Loucy (cell line): Measurements from ENCODE around the gene MTX3.

Experiments
- H2AFZ ChIP-seq: fragments of 200-600 bp; sonication (generic); 2 replicates; pipeline ENCODE4 v1.6.0; 2016; ENCODE audit warnings: antibody characterized with exemption, mild to moderate bottlenecking, low read length, moderate library complexity
- H3F3A ChIP-seq: fragments of 200-600 bp; 2 replicates; pipeline ENCODE4 v1.6.0; 2016; ENCODE audit warnings: antibody characterized with exemption, low read depth, mild to moderate bottlenecking
- H3K27me3 ChIP-seq: fragments of 200-600 bp; sonication (generic); 2 replicates; pipeline ENCODE4 v1.6.1; 2014; ENCODE audit warnings: low read length, mild to moderate bottlenecking; ENCODE audit not compliant: insufficient read depth, poor library complexity, severe bottlenecking
- H3K36me3 ChIP-seq: fragments of 200-600 bp; sonication (generic); 2 replicates; pipeline ENCODE4 v1.6.1; 2016; ENCODE audit warnings: low read length; ENCODE audit not compliant: insufficient read depth
- H3K4me1 ChIP-seq: fragments of 200-600 bp; sonication (generic); 2 replicates; pipeline ENCODE4 v1.5.1; 2014; ENCODE audit warnings: low read length, mild to moderate bottlenecking; ENCODE audit not compliant: insufficient read depth, poor library complexity, severe bottlenecking
- H3K4me2 ChIP-seq: fragments of 200-600 bp; sonication (generic); 2 replicates; pipeline ENCODE4 v1.6.0; 2014; ENCODE audit warnings: antibody characterized with exemption, low read length, low read depth, mild to moderate bottlenecking; ENCODE audit not compliant: poor library complexity, severe bottlenecking
- H3K4me3 ChIP-seq: fragments of 200-600 bp; sonication (generic); 2 replicates; pipeline ENCODE4 v1.5.1; 2014; ENCODE audit warnings: low read length, mild to moderate bottlenecking, mixed read lengths; ENCODE audit not compliant: poor library complexity, severe bottlenecking
- H3K79me2 ChIP-seq: fragments of 200-600 bp; sonication (generic); 2 replicates; pipeline ENCODE4 v1.6.1; 2014; ENCODE audit warnings: low read length; ENCODE audit not compliant: insufficient read depth
- H3K9ac ChIP-seq: fragments of 200-600 bp; sonication (generic); 2 replicates; pipeline ENCODE4 v1.6.0; 2014; ENCODE audit warnings: mild to moderate bottlenecking, low read depth, low read length, moderate library complexity; ENCODE audit not compliant: poor library complexity, severe bottlenecking
- H3K9me2 ChIP-seq: fragments of 200-600 bp; sonication (generic); replicated peaks from 2 replicates; pipeline ENCODE4 v1.6.1; 2016; ENCODE audit warnings: low read depth, low read length, mixed read lengths
- H3K9me3 ChIP-seq: fragments of 200-600 bp; sonication (generic); 2 replicates; pipeline ENCODE4 v1.6.1; 2014; ENCODE audit warnings: mild to moderate bottlenecking, antibody characterized with exemption, low read length, low read depth; ENCODE audit not compliant: insufficient read depth
- H4K20me1 ChIP-seq: fragments of 200-600 bp; sonication (generic); 2 replicates; pipeline ENCODE4 v1.6.0; 2014; ENCODE audit warnings: antibody characterized with exemption, low read length, mild to moderate bottlenecking; ENCODE audit not compliant: insufficient read depth, poor library complexity, severe bottlenecking
- CTCF ChIP-seq: fragments of 200-600 bp; sonication (generic); conservative IDR thresholded peaks from 2 replicates; pipeline ENCODE4 v1.5.1; 2014; ENCODE audit warnings: mild to moderate bottlenecking, antibody characterized with exemption, low read length
- EZH2phosphoT487 ChIP-seq: fragments of 200-600 bp; IDR thresholded peaks from 2 replicates; pipeline ENCODE4 v1.6.1; 2018; ENCODE audit warnings: antibody characterized with exemption, mild to moderate bottlenecking, moderate library complexity, borderline replicate concordance

Gene MTX3

DNA sequence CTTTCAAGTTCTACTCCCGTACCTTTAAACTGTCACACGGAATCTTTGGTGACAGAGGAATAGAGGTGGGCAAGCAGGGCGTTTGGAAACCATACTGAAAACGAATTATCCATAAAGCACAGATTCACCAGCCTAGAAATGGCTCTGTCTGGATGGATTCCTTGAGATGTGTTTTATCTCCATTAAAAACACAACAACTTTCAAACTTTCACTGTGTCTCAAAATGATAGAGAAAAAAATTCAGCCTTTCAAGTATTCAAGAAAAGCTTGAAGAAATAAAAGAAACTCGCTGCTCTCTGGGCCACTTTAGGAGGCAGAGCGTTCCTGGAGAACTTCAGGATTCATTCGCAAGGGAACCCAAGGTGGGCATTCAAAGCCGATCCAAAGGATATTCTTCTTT is 43.5 kb upstream of the MTX3 start:
- H3K4me2 ChIP-seq = no peak overlapping the region
- no peaks in the 10 kb centered on the region for H3K36me3 ChIP-seq

GRCh38 chr5:80033513-80033912 is 42.5 kb upstream of the MTX3 start:
- Histone ChIP-seq H3K9me2 (no peaks in the 10 kb centered on the region), H3F3A (no peaks in the 10 kb centered on the region), H3K4me1 (peaks cover 11% of the 10 kb centered on the region), H3K27me3 (no peaks in the 10 kb centered on the region), H4K20me1 (no peaks in the 10 kb centered on the region), H3K36me3 (no peaks in the 10 kb centered on the region), H3K4me2 (no peak overlapping the region), H2AFZ (no peak overlapping the region), H3K9ac (no peak overlapping the region), H3K4me3 (no peak overlapping the region), H3K9me3 (no peaks in the 10 kb centered on the region), H3K79me2 (no peaks in the 10 kb centered on the region)
- no peak for TF ChIP-seq EZH2phosphoT487
- no peak for TF ChIP-seq CTCF

More for the DNA sequence above, 43.5 kb upstream of the MTX3 start:
- Histone ChIP-seq H3K27me3 (no peaks in the 10 kb centered on the region), H2AFZ (no peak overlapping the region), H3F3A (no peaks in the 10 kb centered on the region), H4K20me1 (no peaks in the 10 kb centered on the region), H3K9me2 (no peaks in the 10 kb centered on the region), H3K9ac (no peak overlapping the region), H3K4me3 (no peak overlapping the region), H3K4me1 (peaks cover 11% of the 10 kb centered on the region), H3K79me2 (no peaks in the 10 kb centered on the region), H3K9me3 (no peaks in the 10 kb centered on the region)
- TF ChIP-seq CTCF = no peak
- TF ChIP-seq EZH2phosphoT487 = no peak

GRCh38 chr5:80031109-80031508 is 40.0 kb upstream of the MTX3 start:
- Histone ChIP-seq H3K79me2 (no peaks in the 10 kb centered on the region), H3K9me2 (no peaks in the 10 kb centered on the region), H3K36me3 (no peaks in the 10 kb centered on the region), H4K20me1 (no peaks in the 10 kb centered on the region), H3K27me3 (no peaks in the 10 kb centered on the region), H3K9me3 (no peaks in the 10 kb centered on the region), H3F3A (no peaks in the 10 kb centered on the region), H3K4me1 (peaks cover 11% of the 10 kb centered on the region), H3K9ac (no peak overlapping the region), H3K4me2 (peak overlapping the region; percentile 17), H3K4me3 (no peak overlapping the region), H2AFZ (no peak overlapping the region)
- no peak for TF ChIP-seq CTCF
- no peak for TF ChIP-seq EZH2phosphoT487
